CD4-positive, alpha-beta T cell treated with Interleukin-15 for 1 hour (primary cell): ENCODE results near the gene CDC20.

Source experiments
- DNase-seq: peaks from one replicate; pipeline ENCODE4 v3.0.0-alpha.2; 2020

The CDC20 gene

GRCh38 chr1:43329995-43330751 lies 28.6 kb upstream of the CDC20 start:
- peak; percentile 42 for DNase-seq

DNA sequence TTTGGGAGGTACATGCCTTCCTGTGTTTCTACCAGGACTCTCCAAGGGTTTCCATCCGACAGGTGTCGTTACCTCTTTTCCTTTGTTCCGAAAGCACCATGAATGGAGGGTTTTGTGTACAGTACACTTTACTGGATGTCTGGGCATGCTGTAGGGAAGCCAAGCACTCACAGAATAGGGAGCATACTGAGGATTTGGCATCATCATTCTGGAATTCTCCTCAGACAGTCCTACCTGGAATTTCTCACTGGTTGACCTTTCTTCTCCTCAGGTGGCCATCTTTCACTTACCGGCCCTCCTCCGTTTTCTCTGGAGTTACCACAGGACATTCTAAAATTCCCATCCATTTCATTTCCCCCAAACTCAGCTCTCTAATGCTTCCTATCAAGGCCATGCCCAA lies 27.1 kb upstream of the CDC20 start:
- DNase-seq: no peak

GRCh38 chr1:43334453-43335205 lies 24.2 kb upstream of the CDC20 start:
- DNase-seq: no peak

DNA sequence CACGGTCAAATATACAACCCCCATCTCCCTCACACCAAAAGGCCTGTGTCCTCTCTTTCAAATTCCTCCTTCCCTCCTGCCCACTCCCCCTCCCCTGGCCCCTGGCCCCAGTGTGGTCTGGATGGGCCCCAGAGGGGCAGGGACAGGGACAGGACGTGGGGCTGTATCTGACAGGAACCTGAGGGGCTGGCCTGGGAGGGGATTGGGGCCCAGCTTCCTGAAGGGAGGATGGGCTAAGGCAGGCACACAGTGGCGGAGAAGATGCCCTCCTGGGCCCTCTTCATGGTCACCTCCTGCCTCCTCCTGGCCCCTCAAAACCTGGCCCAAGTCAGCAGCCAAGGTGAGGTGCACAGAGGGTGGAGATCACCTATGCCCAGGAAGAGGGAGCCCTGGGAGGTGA lies 21.2 kb upstream of the CDC20 start, which contains the start of gene MPL:
Gene MPL, plus strand, starts transcription at position 231 of the 400 bp plus-strand sequence. Its CDS starts 31 bp downstream, at position 262.
- no peak for DNase-seq

DNA sequence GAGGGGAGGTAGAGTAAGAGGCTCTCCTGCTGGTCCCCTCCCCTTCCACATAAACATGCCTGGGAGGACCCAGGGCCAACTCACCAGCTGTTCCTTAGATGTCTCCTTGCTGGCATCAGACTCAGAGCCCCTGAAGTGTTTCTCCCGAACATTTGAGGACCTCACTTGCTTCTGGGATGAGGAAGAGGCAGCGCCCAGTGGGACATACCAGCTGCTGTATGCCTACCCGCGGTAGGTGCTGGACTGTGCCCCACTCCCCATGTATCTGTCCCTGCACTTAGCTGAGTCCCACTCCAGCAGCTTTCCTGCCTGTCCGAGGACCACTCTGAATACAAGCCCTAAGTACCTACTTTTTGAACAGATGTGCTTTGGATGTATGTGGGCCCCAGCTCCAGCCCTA lies 20.8 kb upstream of the CDC20 start:
- no peak for DNase-seq

DNA sequence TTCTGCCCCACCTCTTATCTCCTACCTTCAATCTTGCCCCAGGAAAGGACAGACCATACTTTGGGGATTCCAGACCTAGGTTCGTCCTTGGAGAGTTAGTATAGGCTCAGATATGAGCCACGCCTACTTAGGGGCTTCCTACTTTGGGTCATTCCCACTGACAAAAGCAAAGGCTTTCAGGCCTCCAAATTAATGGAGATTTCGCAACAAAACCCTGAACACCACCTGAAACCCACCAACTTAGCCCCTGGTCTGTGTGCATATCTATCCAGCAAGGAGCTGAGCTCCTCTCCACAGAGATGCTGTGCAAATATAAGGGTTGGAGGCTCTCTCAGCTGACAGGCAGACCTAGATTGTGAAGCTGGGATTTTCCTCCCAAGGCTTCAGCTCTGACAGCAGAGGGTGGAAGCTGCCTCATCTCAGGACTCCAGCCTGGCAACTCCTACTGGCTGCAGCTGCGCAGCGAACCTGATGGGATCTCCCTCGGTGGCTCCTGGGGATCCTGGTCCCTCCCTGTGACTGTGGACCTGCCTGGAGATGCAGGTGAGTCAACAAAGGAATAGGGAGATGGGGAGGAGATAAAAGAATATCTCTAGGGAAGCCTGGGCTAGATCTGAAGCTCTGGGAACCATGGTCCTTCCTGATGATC lies 19.1 kb upstream of the CDC20 start:
- no peak for DNase-seq

- no peak for DNase-seq
Measured at GRCh38 chr1:43340559-43340958, 18.2 kb upstream of the CDC20 start.

DNA sequence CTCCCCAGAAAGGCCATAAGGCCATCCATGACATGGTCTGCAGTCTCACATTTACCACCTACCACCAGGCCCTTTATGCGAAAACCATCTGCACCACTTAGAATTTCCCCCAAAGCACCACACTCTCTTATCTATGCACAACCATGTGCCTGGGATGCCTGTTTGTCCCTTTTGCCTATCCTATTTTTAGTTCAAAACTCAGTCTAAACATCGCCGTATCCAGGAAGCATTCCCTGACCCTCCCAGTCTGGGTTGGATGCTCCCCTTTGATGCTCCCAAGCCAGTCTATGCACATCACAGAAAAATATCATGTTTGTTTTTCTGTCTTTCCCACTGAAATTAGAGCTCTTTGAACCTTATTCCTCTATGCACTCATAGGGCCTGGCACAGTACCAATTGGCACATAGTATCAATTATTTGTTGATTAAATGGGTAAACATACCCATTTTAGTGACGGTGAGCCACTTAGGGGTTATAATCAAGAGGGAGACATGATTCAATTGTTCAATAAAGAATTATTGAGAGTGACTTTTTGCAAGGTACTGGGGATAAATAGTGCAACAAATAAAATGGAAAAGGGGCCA lies 14.4 kb upstream of the CDC20 start:
- no peak for DNase-seq

DNA sequence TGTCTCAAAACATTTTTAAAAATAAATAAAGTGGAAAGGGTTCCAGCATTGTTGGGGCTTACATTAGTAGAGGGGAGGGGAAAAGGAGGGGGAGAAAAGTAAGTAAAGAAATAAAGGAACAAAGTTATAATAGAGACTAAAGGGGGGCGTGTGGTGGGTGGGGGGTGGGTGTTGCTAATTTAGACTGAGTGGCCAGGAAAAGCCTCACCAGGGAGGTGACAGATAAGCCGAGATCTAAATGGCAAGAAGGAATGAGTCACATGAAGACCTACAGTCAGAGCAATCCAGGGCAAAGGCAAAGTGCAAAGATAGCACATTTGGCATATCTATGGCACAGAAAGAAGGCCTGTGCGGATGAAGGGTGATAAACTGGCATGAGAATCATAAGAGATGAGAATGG lies 13.7 kb upstream of the CDC20 start:
- DNase-seq: no peak

DNA sequence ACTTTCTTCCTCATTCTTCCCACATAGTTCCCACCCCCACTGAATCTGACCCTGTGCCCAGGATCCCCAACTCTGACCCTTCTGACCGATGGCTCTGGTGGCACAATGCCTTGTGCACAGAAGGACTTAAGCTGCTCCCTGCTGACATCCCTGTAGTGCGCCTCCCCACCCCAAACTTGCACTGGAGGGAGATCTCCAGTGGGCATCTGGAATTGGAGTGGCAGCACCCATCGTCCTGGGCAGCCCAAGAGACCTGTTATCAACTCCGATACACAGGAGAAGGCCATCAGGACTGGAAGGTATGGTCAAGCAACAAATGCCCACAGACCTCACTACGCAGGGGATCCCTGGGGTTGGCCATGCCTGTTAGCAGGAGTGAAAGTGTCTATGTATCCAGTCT lies 12.1 kb upstream of the CDC20 start:
- no peak for DNase-seq

DNA sequence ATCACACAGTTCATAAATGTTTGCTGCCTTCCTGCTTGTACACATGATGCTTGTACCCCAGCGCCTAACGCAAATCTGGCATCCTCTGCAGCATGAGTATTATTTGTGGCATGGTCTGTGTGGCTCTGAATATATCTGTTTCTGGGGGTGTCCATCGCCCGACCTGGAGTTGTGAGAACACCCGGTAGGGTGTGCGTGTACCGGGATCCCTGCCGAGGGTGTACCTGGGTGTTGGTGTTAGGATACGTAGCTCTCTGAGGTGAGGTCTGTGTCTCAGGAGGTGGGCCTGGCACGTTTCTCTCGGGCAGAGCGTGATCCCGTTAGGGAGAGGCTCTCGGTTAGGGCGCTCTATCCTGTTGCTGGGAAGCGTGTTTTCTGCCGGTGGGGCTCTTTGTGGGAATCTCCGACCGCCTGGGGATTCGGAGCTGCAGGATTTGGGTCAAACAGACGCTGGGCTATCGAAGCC lies 10.4 kb upstream of the CDC20 start:
- DNase-seq: no peak

DNA sequence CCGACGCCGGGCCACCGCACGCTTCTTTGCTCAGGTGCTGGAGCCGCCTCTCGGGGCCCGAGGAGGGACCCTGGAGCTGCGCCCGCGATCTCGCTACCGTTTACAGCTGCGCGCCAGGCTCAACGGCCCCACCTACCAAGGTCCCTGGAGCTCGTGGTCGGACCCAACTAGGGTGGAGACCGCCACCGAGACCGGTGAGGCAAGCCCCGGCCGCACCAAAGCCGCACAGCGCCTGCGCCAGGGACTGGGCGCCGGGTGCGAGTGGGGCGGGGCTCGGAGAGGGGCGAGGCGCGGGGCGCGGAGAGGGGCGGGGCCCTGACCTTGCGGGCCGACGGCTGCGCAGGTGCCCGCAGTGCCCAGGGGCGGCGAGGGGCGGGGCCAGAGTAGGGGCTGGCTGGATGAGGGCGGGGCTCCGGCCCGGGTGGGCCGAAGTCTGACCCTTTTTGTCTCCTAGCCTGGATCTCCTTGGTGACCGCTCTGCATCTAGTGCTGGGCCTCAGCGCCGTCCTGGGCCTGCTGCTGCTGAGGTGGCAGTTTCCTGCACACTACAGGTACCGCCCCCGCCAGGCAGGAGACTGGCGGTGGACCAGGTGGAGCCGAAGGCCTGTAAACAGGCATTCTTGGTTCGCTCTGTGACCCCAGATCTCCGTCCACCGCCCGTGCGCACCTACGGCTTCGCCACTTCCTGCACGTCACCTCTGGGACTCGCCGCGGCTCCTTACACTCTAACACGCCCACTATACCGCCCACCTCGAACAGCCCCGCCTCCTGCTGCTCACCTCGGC lies 9.8 kb upstream of the CDC20 start:
- DNase-seq: peak; percentile 92

DNA sequence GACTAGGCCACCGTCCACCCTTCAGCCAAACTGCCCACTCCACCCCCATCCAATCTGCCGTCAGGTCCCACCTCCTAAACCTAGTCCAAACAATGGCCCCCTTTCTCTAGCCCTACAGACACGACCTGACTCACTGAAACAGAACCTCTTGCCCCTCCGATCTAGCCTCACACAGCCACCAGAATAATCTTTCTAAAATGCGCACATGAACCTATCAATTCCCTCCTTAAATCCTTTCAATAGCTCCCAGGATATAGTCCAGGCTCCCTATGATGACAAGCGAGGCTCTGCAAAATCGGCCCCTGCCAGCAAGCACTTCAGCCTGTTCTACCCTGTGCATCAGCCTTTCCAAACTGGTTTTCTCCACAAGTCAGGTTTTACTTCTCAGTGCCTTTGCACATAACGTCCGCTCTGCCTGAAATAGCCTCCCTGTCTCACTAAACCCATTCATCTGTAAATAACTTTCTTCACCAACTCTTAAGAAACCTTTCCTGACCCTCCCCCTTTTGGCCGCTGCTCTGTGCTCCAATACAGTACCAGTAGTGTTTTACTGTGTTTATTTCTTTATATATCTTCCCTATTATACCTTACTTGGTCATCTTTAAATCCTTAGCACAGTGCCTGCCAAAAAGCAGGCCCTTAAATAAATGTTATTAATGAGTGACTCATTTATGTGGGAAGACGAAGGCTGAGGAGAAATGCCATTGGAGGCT lies 9.0 kb upstream of the CDC20 start:
- DNase-seq: no peak

DNA sequence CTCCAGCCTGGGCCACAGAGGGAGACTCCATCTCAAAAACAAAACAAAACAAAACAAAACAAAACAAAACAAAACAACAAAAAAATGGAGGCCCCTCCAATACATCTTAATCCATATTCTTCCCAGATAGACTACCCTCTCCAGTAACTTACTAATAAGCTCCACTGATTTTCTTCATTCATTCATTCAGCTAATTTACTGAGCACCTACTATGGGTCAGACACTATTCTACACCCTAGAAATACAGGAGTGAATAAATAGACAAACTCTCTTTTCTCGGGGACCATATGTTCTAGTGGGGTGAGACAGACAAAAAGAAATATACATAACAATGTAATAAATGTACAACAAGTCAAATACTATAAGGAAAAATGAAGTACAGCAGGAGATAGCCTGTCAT lies 7.8 kb upstream of the CDC20 start:
- DNase-seq: no peak

GRCh38 chr1:43351421-43352350 lies 7.1 kb upstream of the CDC20 start:
- no peak for DNase-seq

GRCh38 chr1:43352351-43352705 lies 6.5 kb upstream of the CDC20 start:
- no peak for DNase-seq

DNA sequence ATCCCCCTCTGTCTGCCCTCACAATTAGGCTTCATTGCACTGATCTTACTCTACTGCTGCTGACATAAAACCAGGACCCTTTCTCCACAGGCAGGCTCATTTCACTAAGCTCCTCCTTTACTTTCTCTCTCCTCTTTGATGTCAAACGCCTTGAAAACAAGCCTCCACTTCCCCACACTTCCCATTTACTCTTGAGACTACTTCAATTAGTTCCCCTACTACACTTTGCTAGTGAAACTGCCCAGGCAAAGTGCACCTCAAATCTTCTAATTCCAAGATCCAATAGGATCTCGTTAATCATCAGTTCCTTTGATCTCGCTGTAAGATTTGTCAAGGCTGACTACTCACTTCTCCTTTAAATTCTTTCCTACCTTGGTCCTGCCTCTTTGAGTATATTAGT lies 5.9 kb upstream of the CDC20 start:
- no peak for DNase-seq

- DNase-seq: no peak
Measured at GRCh38 chr1:43354471-43354870, 4.3 kb upstream of the CDC20 start.

GRCh38 chr1:43354936-43355335 lies 3.8 kb upstream of the CDC20 start:
- no peak for DNase-seq

GRCh38 chr1:43357251-43357650 lies 1.5 kb upstream of the CDC20 start:
- no peak for DNase-seq
